ENCODE results near the gene BSCL2.
A peak's percentile ranks its signal among the peaks of the same experiment; 100 is the strongest.

DNA sequence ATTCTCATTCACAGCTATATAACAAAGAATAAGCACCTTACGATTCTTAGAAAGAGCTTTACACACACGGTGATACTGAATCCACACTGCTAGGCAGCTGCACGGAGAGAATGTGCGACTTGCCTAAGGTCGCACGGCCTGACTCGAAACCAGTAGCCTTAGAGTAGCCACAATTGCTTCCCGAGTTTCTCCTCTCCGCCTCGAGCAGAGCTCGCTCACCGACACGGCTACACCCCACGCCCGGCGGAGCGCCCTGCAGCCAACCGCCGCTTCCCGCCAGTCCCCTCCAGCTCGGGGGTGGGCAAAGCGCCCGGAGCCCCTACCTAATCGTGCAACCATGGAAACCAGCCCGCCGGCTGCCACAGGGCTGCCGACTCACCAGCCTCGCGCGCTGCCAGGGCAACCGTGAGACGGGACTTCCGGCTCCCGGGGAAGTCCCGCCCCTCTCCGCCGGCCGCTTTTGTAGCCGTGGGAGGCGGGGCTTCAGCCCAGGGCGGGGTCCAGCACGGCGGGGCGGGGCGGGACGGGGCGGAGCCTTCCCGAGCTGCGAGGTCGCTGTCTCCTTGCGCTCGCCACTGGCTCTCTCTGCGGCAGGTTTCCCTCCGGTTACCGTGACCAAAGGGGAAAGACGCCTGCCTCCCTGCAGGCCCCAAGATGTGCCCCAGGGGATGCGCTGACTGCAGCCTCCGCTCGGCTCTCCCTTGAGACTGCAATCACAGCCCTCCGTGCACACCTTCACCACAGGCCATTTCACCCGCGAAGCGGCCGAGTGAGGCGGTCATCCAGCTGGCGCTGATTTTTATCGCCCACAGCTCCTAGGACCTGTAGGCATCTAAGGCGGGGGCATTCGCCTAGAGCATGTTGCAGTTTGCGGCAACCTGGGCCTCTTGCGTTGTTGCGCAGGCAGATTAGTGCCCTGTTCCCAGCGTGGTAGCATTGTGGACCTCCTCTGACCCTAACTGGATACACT, 1.1 kb downstream of the BSCL2 start:
- no peak for TF ChIP-seq RARB (CRISPR knock-in tag; IDR thresholded peaks at IDR 0.05)
- no peak for TF ChIP-seq ESRRG (CRISPR knock-in tag; IDR thresholded peaks at IDR 0.05)
- TF ChIP-seq, protein P1, sequence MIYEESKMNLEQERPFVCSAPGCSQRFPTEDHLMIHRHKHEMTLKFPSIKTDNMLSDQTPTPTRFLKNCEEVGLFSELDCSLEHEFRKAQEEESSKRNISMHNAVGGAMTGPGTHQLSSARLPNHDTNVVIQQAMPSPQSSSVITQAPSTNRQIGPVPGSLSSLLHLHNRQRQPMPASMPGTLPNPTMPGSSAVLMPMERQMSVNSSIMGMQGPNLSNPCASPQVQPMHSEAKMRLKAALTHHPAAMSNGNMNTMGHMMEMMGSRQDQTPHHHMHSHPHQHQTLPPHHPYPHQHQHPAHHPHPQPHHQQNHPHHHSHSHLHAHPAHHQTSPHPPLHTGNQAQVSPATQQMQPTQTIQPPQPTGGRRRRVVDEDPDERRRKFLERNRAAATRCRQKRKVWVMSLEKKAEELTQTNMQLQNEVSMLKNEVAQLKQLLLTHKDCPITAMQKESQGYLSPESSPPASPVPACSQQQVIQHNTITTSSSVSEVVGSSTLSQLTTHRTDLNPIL (CRISPR knock-in tag; IDR thresholded peaks at IDR 0.05; ENCODE audit: low read depth): no peak
- TF ChIP-seq PPARA (CRISPR knock-in tag; IDR thresholded peaks at IDR 0.05; ENCODE audit: borderline replicate concordance): no peak
- TF ChIP-seq, protein P2, sequence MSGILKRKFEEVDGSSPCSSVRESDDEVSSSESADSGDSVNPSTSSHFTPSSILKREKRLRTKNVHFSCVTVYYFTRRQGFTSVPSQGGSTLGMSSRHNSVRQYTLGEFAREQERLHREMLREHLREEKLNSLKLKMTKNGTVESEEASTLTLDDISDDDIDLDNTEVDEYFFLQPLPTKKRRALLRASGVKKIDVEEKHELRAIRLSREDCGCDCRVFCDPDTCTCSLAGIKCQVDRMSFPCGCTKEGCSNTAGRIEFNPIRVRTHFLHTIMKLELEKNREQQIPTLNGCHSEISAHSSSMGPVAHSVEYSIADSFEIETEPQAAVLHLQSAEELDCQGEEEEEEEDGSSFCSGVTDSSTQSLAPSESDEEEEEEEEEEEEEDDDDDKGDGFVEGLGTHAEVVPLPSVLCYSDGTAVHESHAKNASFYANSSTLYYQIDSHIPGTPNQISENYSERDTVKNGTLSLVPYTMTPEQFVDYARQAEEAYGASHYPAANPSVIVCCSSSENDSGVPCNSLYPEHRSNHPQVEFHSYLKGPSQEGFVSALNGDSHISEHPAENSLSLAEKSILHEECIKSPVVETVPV (CRISPR knock-in tag; IDR thresholded peaks at IDR 0.05): no peak
- peak; percentile 71; the same call in 1 of the 2 replicates for TF ChIP-seq ZNF565 (CRISPR knock-in tag; conservative IDR thresholded peaks at IDR 0.05; ENCODE audit: low read depth)
- TF ChIP-seq, protein P3, sequence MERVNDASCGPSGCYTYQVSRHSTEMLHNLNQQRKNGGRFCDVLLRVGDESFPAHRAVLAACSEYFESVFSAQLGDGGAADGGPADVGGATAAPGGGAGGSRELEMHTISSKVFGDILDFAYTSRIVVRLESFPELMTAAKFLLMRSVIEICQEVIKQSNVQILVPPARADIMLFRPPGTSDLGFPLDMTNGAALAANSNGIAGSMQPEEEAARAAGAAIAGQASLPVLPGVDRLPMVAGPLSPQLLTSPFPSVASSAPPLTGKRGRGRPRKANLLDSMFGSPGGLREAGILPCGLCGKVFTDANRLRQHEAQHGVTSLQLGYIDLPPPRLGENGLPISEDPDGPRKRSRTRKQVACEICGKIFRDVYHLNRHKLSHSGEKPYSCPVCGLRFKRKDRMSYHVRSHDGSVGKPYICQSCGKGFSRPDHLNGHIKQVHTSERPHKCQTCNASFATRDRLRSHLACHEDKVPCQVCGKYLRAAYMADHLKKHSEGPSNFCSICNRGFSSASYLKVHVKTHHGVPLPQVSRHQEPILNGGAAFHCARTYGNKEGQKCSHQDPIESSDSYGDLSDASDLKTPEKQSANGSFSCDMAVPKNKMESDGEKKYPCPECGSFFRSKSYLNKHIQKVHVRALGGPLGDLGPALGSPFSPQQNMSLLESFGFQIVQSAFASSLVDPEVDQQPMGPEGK (CRISPR knock-in tag; IDR thresholded peaks at IDR 0.05; ENCODE audit: borderline replicate concordance): peak; percentile 93; the same call in 1 of the 2 replicates
- TF ChIP-seq ZNF70 (CRISPR knock-in tag; IDR thresholded peaks at IDR 0.05): no peak
- no peak for TF ChIP-seq TCF4 (CRISPR knock-in tag; IDR thresholded peaks at IDR 0.05; ENCODE audit: borderline replicate concordance)
- TF ChIP-seq ARNTL (CRISPR knock-in tag; IDR thresholded peaks at IDR 0.05; ENCODE audit: borderline replicate concordance, low read depth): no peak
